Testis (tissue), 3 donors: Measurements from ENCODE around the gene FAT2. TPM values are rescaled to one million over a fixed set of nuclear protein-coding genes. Genes with fewer than 3 reads are reported as not detected.

Experiments
- DNase-seq: peaks from one replicate; pipeline ENCODE4 v3.0.0-alpha.2; 2019
- H3K27ac ChIP-seq, 2 donors: fragments of 200-600 bp; sonication (generic); one replicate each; pipeline ENCODE4 v1.5.1; 2019
- H3K27me3 ChIP-seq: fragments of 200-600 bp; sonication (generic); one replicate; pipeline ENCODE4 v1.5.1; 2019
- H3K36me3 ChIP-seq: fragments of 200-600 bp; sonication (generic); one replicate; pipeline ENCODE4 v1.5.1; 2017; ENCODE audit warnings: low read depth; ENCODE audit errors: missing control alignments
- H3K4me1 ChIP-seq: fragments of 200-600 bp; sonication (generic); one replicate; pipeline ENCODE4 v1.5.1; 2019
- H3K4me3 ChIP-seq, 2 donors: fragments of 200-600 bp; sonication (generic); one replicate each; pipeline ENCODE4 v1.5.1; 2017 to 2019
- H3K9me3 ChIP-seq: fragments of 200-600 bp; sonication (generic); one replicate; pipeline ENCODE4 v1.5.1; 2017
- POLR2A ChIP-seq: fragments of 450-650 bp; IDR thresholded peaks from one replicate; pipeline ENCODE4 v1.6.1; 2017; ENCODE audit warnings: antibody characterized with exemption, mild to moderate bottlenecking, moderate library complexity
- WGBS, 2 donors: methylation state at CpG; one replicate each; pipeline ENCODE4 v1.1.5; 2018; 5-methylcytosine and 5-hydroxymethylcytosine counted together
- intact Hi-C: fragments of 100-400 bp; cut with DNase I; formaldehyde crosslinking; loops from one replicate; pipeline ENCODE4 v1.15.1; 2023; ENCODE audit warnings: low total_unique reads
- polyA plus RNA-seq: library from polyadenylated mRNA; stranded (reverse); fragments of 350-450 nt; fragmentation: Illumina TruSeq; extraction: RNeasy Lipid Tissue Mini Kit (QIAGEN cat#74804); gene quantifications from one replicate; pipeline ENCODE4 v1.2.3, GENCODE V29; 2014; ENCODE audit warnings: low read depth, low replicate concordance; ENCODE audit not compliant: insufficient read depth
- total RNA-seq, 2 donors: library from RNA; depleted of rRNA; stranded (reverse); fragments of >200 nt; gene quantifications; one replicate each; pipeline ENCODE4 v1.2.3, GENCODE V29; 2016
- TF ChIP-seq, protein P1 (sequence below), 3 experiments: fragments of 450-650 bp in 2 of 3; fragments of 200-600 bp in 1 of 3; sonication (generic) in 1 of 3; IDR thresholded peaks; one replicate each; pipeline ENCODE4 v1.5.1; 2016 to 2019; ENCODE audit warnings: antibody characterized with exemption in 3 of 3, mild to moderate bottlenecking in 2 of 3, moderate library complexity in 1 of 3

The FAT2 gene
- total and polyA plus RNA-seq, 3 donors from 2014 or later = 10.3 to 21.8 (median 18.0) TPM

DNA sequence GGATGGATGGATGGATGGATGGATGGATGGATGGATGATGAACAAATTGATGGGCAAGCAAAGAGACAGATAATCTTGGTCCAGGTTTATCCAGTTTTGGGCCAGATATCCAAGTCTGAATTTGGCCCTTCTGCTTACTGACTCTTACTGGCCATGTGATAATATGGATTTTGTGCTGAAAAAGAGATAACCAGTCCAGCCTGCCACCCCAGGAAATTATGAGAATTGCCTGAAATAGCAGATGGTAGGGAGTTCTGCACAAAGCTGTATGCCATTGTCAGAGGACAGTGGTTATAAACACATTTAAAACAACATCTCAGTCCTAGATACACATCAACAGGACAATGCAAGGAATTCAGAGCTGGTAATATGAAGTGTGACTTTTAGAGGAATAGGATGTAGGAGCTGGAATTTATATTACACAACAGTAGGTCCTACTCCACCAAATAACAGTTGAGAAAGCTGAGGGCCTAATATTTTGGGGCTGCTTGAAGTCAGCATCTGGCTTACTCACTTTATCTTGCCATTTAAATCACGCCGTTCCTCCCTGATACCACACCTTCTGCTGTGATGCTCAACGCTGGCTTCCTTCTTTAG lies 9.0 kb upstream of the FAT2 start:
- H3K27me3 ChIP-seq = no peaks in the 10 kb centered on the region
- no peaks in the 10 kb centered on the region for H3K36me3 ChIP-seq
- intact Hi-C loops = no loop called here
- WGBS, 2 donors = 92 to 93% methylated on average over 3 of the region's 3 CpGs
- TF ChIP-seq POLR2A = no peak
- TF ChIP-seq, protein P1, sequence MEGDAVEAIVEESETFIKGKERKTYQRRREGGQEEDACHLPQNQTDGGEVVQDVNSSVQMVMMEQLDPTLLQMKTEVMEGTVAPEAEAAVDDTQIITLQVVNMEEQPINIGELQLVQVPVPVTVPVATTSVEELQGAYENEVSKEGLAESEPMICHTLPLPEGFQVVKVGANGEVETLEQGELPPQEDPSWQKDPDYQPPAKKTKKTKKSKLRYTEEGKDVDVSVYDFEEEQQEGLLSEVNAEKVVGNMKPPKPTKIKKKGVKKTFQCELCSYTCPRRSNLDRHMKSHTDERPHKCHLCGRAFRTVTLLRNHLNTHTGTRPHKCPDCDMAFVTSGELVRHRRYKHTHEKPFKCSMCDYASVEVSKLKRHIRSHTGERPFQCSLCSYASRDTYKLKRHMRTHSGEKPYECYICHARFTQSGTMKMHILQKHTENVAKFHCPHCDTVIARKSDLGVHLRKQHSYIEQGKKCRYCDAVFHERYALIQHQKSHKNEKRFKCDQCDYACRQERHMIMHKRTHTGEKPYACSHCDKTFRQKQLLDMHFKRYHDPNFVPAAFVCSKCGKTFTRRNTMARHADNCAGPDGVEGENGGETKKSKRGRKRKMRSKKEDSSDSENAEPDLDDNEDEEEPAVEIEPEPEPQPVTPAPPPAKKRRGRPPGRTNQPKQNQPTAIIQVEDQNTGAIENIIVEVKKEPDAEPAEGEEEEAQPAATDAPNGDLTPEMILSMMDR (IDR thresholded peaks at IDR 0.05) = no peak
- peaks cover 8% of the 10 kb centered on the region for H3K4me1 ChIP-seq
- DNase-seq = no peak
- no peak overlapping the region for H3K4me3 ChIP-seq
- no peaks in the 10 kb centered on the region for H3K9me3 ChIP-seq
- no peak overlapping the region for H3K27ac ChIP-seq

DNA sequence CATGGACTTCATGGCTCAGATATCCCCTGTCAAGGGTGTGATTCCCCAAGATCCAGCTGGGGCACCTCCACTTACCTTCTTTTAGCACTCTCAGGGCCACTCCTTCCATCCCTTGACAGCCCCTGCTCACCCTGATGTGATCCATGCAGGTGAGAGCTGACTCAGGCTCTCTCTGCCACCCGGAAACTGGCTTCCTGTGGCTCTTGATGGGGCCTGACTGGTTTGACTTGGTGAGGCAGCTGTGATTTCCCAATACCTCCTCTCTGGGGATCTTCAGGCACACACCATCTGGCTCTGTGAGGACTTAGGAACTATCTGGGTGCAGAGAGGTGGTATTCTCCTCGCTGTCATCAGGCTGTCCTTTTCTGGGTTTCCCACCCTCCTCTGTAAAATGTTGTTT lies 7.9 kb upstream of the FAT2 start:
- Histone ChIP-seq H3K9me3 (no peaks in the 10 kb centered on the region), H3K27ac (no peak overlapping the region), H3K4me1 (peaks cover 8% of the 10 kb centered on the region), H3K36me3 (no peaks in the 10 kb centered on the region), H3K27me3 (no peaks in the 10 kb centered on the region), H3K4me3 (no peak overlapping the region)
- no peak for TF ChIP-seq POLR2A
- TF ChIP-seq, protein P1 (IDR thresholded peaks at IDR 0.05) = no peak
- DNase-seq = no peak
- WGBS, 2 donors = 79 to 94% methylated on average over 2 of the region's 2 CpGs
- intact Hi-C loops = no loop called here

DNA sequence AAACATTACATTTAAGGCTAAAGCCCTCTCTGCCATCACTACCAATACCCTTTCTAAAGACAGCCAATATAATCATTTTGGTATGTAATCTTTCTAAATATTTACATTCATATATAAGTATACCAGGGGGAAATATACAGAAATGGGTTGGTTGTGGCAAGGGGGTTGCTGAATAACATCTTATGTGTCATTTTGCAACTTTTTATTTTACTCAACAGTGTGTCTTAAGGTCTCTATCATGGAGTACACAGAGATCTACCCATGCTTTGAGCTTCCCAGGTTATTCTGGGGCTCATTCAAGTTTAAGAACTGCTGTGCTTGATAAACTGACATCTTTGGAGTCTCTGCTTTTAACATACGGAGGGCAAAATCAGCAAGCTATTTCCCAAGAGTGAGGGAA lies 7.4 kb upstream of the FAT2 start:
- WGBS, 2 donors = 79 to 92% methylated on average over 1 of the region's 1 CpG
- Histone ChIP-seq H3K4me1 (peaks cover 8% of the 10 kb centered on the region), H3K36me3 (no peaks in the 10 kb centered on the region), H3K9me3 (no peaks in the 10 kb centered on the region), H3K4me3 (no peak overlapping the region), H3K27me3 (no peaks in the 10 kb centered on the region), H3K27ac (no peak overlapping the region)
- TF ChIP-seq POLR2A = no peak
- TF ChIP-seq, protein P1 (IDR thresholded peaks at IDR 0.05) = no peak
- DNase-seq = no peak
- intact Hi-C loops = no loop called here

DNA sequence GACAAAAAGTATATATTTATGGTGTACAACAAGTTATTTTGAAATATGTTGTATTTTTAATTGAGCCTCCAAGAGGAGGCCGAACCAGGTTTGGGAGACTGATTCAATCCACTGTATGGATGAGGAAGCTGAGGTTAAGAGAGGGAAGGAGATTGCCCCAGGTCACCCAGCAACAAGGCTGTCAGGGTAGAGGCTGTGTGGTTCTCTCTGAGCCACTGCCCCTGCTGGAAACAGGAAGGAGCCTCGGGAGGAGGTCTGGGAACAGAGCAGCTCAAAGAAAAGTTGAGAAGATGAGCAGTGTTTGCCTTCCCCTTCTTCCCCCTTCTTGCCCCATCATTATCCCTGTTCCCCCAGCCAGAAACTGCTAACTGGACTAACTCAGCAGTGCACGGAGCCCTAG lies 6.6 kb upstream of the FAT2 start:
- no peaks in the 10 kb centered on the region for H3K27me3 ChIP-seq
- no peak overlapping the region for H3K27ac ChIP-seq
- DNase-seq = no peak
- intact Hi-C loops = no loop called here
- no peak for TF ChIP-seq POLR2A
- TF ChIP-seq, protein P1 (IDR thresholded peaks at IDR 0.05) = no peak
- H3K4me1 ChIP-seq = peaks cover 8% of the 10 kb centered on the region
- H3K9me3 ChIP-seq = no peaks in the 10 kb centered on the region
- 81 to 93% methylated on average over 3 of the region's 3 CpGs for WGBS, 2 donors
- no peak overlapping the region for H3K4me3 ChIP-seq
- H3K36me3 ChIP-seq = no peaks in the 10 kb centered on the region

DNA sequence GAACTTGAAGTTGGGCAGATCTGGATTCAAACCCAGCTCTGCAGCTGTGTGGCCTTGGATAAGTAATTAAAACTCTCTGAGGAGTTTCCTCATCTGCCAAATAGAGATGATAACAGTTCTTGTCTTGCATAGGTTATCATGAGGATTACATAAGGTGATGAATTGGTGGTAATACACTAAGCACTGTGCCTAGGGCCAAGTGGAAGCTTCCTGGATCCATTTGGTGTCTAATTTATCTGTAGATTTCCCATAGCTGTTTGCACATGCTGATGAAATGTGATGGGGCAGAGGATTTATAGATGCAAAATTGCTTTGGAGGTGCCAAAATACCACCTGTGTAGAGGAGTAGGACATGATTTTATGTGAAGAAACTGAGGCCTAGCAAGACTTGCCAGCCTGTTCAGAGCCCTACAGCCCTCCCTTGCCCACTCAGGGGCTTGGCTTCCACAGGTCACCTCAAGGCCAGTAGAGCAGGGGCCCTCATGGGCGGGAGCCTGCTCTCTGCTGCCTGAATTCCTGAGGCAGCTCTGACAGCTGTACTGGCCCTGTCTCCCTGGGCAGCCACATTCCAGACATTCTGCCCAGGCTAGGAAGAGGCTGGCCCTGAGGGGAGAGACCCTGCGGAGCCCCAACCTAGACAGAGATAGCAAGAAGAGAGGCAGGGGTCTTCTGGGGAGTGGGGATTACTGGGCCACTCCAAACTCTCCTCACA lies 5.9 kb upstream of the FAT2 start:
- no peaks in the 10 kb centered on the region for H3K27me3 ChIP-seq
- no peak overlapping the region for H3K4me3 ChIP-seq
- H3K9me3 ChIP-seq = no peaks in the 10 kb centered on the region
- intact Hi-C loops = no loop called here
- no peak overlapping the region for H3K27ac ChIP-seq
- no peak for TF ChIP-seq POLR2A
- TF ChIP-seq, protein P1 (IDR thresholded peaks at IDR 0.05) = no peak
- H3K4me1 ChIP-seq = peaks cover 8% of the 10 kb centered on the region
- no peaks in the 10 kb centered on the region for H3K36me3 ChIP-seq
- no peak for DNase-seq
- WGBS, 2 donors = 37 to 65% methylated on average over 2 of the region's 2 CpGs
